GM23248 (cell line): ENCODE data around the gene TROAP. TPM values are rescaled to one million over a fixed set of nuclear protein-coding genes. Genes with fewer than 3 reads are reported as not detected.
A peak's percentile ranks its signal among the peaks of the same experiment; 100 is the strongest.

Experiments used
- DNase-seq: peaks from one replicate; pipeline ENCODE4 v3.0.0-alpha.2; 2015
- H2AFZ ChIP-seq: fragments of 200-600 bp; sonication (generic); 2 replicates; pipeline ENCODE4 v1.6.1; 2016; ENCODE audit warnings: antibody characterized with exemption
- H3F3A ChIP-seq: fragments of 200-600 bp; sonication (generic); 2 replicates; pipeline ENCODE4 v1.6.1; 2016; ENCODE audit warnings: mild to moderate bottlenecking, antibody characterized with exemption, mixed run types; ENCODE audit not compliant: insufficient read depth
- H3K27ac ChIP-seq: fragments of 200-600 bp; sonication (generic); 2 replicates; pipeline ENCODE4 v1.5.1; 2016; ENCODE audit warnings: mild to moderate bottlenecking
- H3K27me3 ChIP-seq: fragments of 200-600 bp; sonication (generic); replicated peaks from 2 replicates; pipeline ENCODE4 v1.6.1; 2016; ENCODE audit warnings: mild to moderate bottlenecking; ENCODE audit not compliant: insufficient read depth
- H3K36me3 ChIP-seq: fragments of 200-600 bp; sonication (generic); 2 replicates; pipeline ENCODE4 v1.6.1; 2016; ENCODE audit warnings: low read depth, mild to moderate bottlenecking
- H3K4me1 ChIP-seq: fragments of 200-600 bp; sonication (generic); 2 replicates; pipeline ENCODE4 v1.6.1; 2016; ENCODE audit warnings: mild to moderate bottlenecking; ENCODE audit not compliant: insufficient read depth
- H3K4me2 ChIP-seq: fragments of 200-600 bp; sonication (generic); one replicate; pipeline ENCODE4 v1.6.1; 2016; ENCODE audit warnings: mild to moderate bottlenecking; ENCODE audit not compliant: unreplicated experiment
- H3K4me3 ChIP-seq: fragments of 200-600 bp; sonication (generic); 2 replicates; pipeline ENCODE4 v1.5.1; 2016; ENCODE audit warnings: mild to moderate bottlenecking
- H3K79me2 ChIP-seq: fragments of 200-600 bp; sonication (generic); 2 replicates; pipeline ENCODE4 v1.6.1; 2016; ENCODE audit warnings: mild to moderate bottlenecking; ENCODE audit not compliant: insufficient read depth
- H3K9ac ChIP-seq: fragments of 200-600 bp; sonication (generic); 2 replicates; pipeline ENCODE4 v1.6.1; 2016; ENCODE audit warnings: mild to moderate bottlenecking
- H3K9me2 ChIP-seq: fragments of 200-600 bp; sonication (generic); 2 replicates; pipeline ENCODE4 v1.6.1; 2016; ENCODE audit warnings: mixed run types, mild to moderate bottlenecking, moderate library complexity; ENCODE audit not compliant: insufficient read depth
- H3K9me3 ChIP-seq: fragments of 200-600 bp; sonication (generic); one replicate; pipeline ENCODE4 v1.6.1; 2017; ENCODE audit warnings: low read depth
- H4K20me1 ChIP-seq: fragments of 200-600 bp; sonication (generic); 2 replicates; pipeline ENCODE4 v1.6.0; 2016; ENCODE audit not compliant: insufficient read depth
- EZH2 ChIP-seq: fragments of 200-600 bp; sonication (generic); IDR thresholded peaks from 2 replicates; pipeline ENCODE4 v1.6.1; 2018; ENCODE audit warnings: antibody characterized with exemption, mild to moderate bottlenecking; ENCODE audit not compliant: insufficient read depth, poor library complexity, severe bottlenecking
- EZH2phosphoT487 ChIP-seq: fragments of 200-600 bp; sonication (generic); IDR thresholded peaks from 2 replicates; pipeline ENCODE4 v1.6.1; 2018; ENCODE audit warnings: antibody characterized with exemption, moderate library complexity, mild to moderate bottlenecking, low read depth; ENCODE audit not compliant: insufficient read depth
- WGBS, 2 experiments: methylation state at CpG; one replicate each; pipeline ENCODE4 v1.1.6; 2015 to 2017; ENCODE audit warnings: low lambda C conversion rate in 2 of 2, low coverage in 1 of 2; ENCODE audit errors: missing lambda C conversion rate in 2 of 2; 5-methylcytosine and 5-hydroxymethylcytosine counted together
- in situ Hi-C: fragments of 300-500 bp; cut with MboI; formaldehyde crosslinking; loops from 2 replicates; pipeline ENCODE4 v1.15.0; 2020
- polyA plus RNA-seq: library from polyadenylated mRNA; unstranded; fragments of >200 nt; fragmentation: Nextera tagmentation; extraction: Ambion mirVana; gene quantifications from 2 replicates; pipeline ENCODE4 v1.2.1, GENCODE V29; 2016
- total RNA-seq: library from RNA; depleted of rRNA; stranded (reverse); fragments of >200 nt; shearing (Covaris generic); gene quantifications from 2 replicates; pipeline ENCODE4 v1.2.3, GENCODE V29; 2014

TROAP gene
- total and polyA plus RNA-seq, 2 experiments from 2014 or later: 4.4 to 11.7 TPM

- Histone ChIP-seq H3F3A (0 out of 2 replicates have a peak, but pooled peaks cover 4% of the 10 kb centered on the region), H3K4me3 (no peak overlapping the region), H3K9me3 (no peaks in the 10 kb centered on the region), H4K20me1 (no peaks in the 10 kb centered on the region), H3K9ac (no peak overlapping the region), H3K36me3 (no peaks in the 10 kb centered on the region), H3K79me2 (no peaks in the 10 kb centered on the region), H3K4me1 (peaks cover 11% of the 10 kb centered on the region), H3K27me3 (peaks cover 57% of the 10 kb centered on the region), H3K4me2 (no peak overlapping the region), H2AFZ (no peak overlapping the region), H3K27ac (no peak overlapping the region), H3K9me2 (no peaks in the 10 kb centered on the region)
- 62% methylated on average over 14 of the region's 14 CpGs for WGBS, 2 experiments
- TF ChIP-seq EZH2: no peak
- no peak for TF ChIP-seq EZH2phosphoT487
- no peak for DNase-seq
- in situ Hi-C loops: no loop called here
Observed at GRCh38 chr12:49340971-49341776, 18.1 kb downstream of the TROAP start.

GRCh38 chr12:49341777-49342065 lies 18.7 kb downstream of the TROAP start:
- Histone ChIP-seq H3K27ac (no peak overlapping the region), H3K9me3 (no peaks in the 10 kb centered on the region), H3F3A (0 out of 2 replicates have a peak, but pooled peaks cover 4% of the 10 kb centered on the region), H2AFZ (peak overlapping the region; percentile 71; the same call in 1 of the 2 replicates), H3K9ac (no peak overlapping the region), H3K4me1 (peaks cover 17% of the 10 kb centered on the region), H3K4me2 (peak overlapping the region; percentile 70), H3K27me3 (peaks cover 57% of the 10 kb centered on the region), H3K9me2 (no peaks in the 10 kb centered on the region), H3K36me3 (no peaks in the 10 kb centered on the region), H3K4me3 (no peak overlapping the region), H3K79me2 (no peaks in the 10 kb centered on the region), H4K20me1 (no peaks in the 10 kb centered on the region)
- in situ Hi-C loops: no loop called here
- TF ChIP-seq EZH2 (no peak), EZH2phosphoT487 (no peak)
- WGBS, 2 experiments: 29 to 32% methylated on average over 16 to 21 of the region's 21 CpGs
- DNase-seq: no peak

GRCh38 chr12:49342066-49342913 lies 19.2 kb downstream of the TROAP start:
- Histone ChIP-seq H3K27me3 (peaks cover 55% of the 10 kb centered on the region), H3K9me2 (no peaks in the 10 kb centered on the region), H4K20me1 (no peaks in the 10 kb centered on the region), H3K4me2 (peak overlapping the region; percentile 70), H3K36me3 (no peaks in the 10 kb centered on the region), H3K4me3 (peak overlapping the region; percentile 67), H3K79me2 (no peaks in the 10 kb centered on the region), H3K27ac (no peak overlapping the region), H3F3A (0 out of 2 replicates have a peak, but pooled peaks cover 4% of the 10 kb centered on the region), H3K4me1 (peaks cover 21% of the 10 kb centered on the region), H3K9ac (no peak overlapping the region), H2AFZ (peak overlapping the region; percentile 71), H3K9me3 (no peaks in the 10 kb centered on the region)
- WGBS, 2 experiments: 2 to 3% methylated on average over 52 to 58 of the region's 58 CpGs
- in situ Hi-C loops: no loop called here
- TF ChIP-seq EZH2phosphoT487: no peak
- TF ChIP-seq EZH2: peak; percentile 75
- peak; percentile 81 for DNase-seq

GRCh38 chr12:49342914-49343731 lies 20.1 kb downstream of the TROAP start:
- H3K4me3 ChIP-seq: peak overlapping the region; percentile 67
- no peaks in the 10 kb centered on the region for H3K36me3 ChIP-seq
- no peaks in the 10 kb centered on the region for H4K20me1 ChIP-seq
- no peak overlapping the region for H3K9ac ChIP-seq
- DNase-seq: peak; percentile 33
- WGBS, 2 experiments: 6 to 7% methylated on average over 21 to 33 of the region's 33 CpGs
- H3K27me3 ChIP-seq: peaks cover 52% of the 10 kb centered on the region
- H3K4me2 ChIP-seq: peak overlapping the region; percentile 70
- H3K9me3 ChIP-seq: no peaks in the 10 kb centered on the region
- H3F3A ChIP-seq: 0 out of 2 replicates have a peak, but pooled peaks cover 4% of the 10 kb centered on the region
- H2AFZ ChIP-seq: peak overlapping the region; percentile 71; the same call in 1 of the 2 replicates
- TF ChIP-seq EZH2phosphoT487 (no peak), EZH2 (no peak)
- in situ Hi-C loops: no loop called here
- peaks cover 20% of the 10 kb centered on the region for H3K4me1 ChIP-seq
- H3K27ac ChIP-seq: no peak overlapping the region
- no peaks in the 10 kb centered on the region for H3K79me2 ChIP-seq
- no peaks in the 10 kb centered on the region for H3K9me2 ChIP-seq
